Measurements from ENCODE around the gene PRDX1.
"Not testable (repeated sequence)": the region's sequence is repeated elsewhere in the genome, so short reads cannot be mapped to it uniquely, and the experiment has no call there.

The PRDX1 gene

GRCh38 chr1:45503462-45504360 is 18.0 kb downstream of the PRDX1 start:
- DNase-seq (ENCODE audit: low read depth), result no peak

DNA sequence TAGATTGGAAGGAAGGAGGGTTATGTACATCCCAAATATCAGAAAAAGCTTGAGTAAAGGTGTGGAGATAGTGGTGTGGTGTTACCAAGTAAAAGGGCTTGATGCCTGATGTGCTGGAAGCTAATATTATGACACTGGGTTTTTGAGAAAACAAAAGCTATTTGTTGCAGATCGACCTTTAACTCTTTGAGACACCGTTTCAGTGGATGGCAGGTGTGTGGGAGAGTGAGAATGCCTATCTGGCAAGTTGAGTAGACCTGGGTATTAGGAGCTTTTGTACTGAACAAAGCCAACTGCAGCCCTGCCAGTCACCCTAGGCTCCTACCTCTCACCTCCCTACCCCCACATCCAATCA is 20.2 kb downstream of the PRDX1 start:
- no peak for DNase-seq (ENCODE audit: low read depth)

GRCh38 chr1:45499415-45499769 is 22.3 kb downstream of the PRDX1 start:
- DNase-seq (ENCODE audit: low read depth), result no peak

DNA sequence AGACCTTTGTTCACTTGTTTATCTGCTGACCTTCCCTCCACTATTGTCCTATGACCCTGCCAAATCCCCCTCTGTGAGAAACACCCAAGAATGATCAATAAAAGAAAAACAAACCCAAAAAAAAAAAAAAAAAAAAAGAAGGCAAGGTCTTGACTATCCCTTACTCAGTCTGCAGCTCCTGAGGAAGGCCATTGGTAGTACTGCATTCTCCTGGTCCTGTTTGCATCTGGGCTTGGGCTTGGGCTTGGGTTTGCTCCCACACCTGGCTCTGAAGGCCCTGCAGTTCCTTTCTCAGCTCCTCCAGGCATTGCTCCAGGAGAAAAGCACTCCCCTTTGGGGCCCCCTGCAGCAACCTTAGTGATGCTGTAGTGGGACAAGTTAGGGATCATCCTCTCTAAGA is 23.4 kb downstream of the PRDX1 start:
- no peak for DNase-seq (ENCODE audit: low read depth)

DNA sequence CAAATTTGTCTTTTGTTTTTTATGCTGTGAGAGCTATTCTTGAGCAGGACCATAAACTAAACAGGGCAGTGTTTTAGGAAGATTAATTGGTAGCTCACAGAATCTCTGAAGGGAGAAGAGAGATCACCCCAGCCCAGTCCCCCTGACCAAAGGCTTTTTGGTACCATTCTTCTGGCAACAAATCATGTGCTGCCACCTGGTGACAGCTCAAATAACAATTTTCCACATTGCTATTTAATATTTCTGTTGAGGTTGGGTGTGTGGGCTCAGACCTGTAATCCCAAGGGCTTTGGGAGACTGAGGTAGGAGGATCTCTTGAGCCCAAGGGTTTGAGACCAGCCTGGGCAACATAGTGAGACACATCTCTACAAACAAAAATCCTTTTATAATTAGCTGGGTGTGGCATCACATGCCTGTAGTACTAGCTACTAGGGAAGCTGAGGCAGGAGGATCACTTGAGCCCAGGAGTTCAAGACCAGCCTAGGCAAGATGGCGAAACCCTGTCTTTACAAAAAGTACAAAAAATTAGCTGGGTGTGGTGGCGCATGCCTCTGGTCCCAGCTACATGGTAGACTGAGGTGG is 28.5 kb downstream of the PRDX1 start:
- DNase-seq (ENCODE audit: low read depth), result peak; percentile 43

DNA sequence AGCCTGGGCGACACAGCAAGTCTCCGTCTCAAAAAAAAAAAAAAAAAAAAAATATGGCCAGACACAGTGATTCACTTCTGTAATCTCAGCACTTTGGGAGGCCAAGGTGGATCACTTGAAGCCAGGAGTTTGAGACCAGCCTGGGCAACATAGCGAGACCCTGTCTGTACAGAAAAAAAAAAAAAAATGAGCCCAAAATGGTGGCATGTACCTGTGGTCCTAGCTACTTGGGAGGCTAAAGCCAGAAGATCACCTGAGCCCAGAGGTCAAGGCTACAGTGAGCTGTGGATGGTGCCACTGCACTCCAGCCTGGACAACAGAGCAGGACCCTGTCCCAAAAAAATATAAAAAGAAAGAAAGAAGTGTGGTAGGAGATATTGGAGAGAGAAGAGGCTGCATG is 29.0 kb downstream of the PRDX1 start:
- DNase-seq (ENCODE audit: low read depth), result no peak

GRCh38 chr1:45491487-45492260 is 30.0 kb downstream of the PRDX1 start:
- no peak for DNase-seq (ENCODE audit: low read depth)

- peak; percentile 92 for DNase-seq (ENCODE audit: low read depth)
Observed at GRCh38 chr1:45490626-45491486, 30.8 kb downstream of the PRDX1 start, which contains the start of gene TESK2. Gene TESK2, minus strand, starts transcription at chr1:45491163. Its CDS starts 33,378 bp downstream, at chr1:45457785.

DNA sequence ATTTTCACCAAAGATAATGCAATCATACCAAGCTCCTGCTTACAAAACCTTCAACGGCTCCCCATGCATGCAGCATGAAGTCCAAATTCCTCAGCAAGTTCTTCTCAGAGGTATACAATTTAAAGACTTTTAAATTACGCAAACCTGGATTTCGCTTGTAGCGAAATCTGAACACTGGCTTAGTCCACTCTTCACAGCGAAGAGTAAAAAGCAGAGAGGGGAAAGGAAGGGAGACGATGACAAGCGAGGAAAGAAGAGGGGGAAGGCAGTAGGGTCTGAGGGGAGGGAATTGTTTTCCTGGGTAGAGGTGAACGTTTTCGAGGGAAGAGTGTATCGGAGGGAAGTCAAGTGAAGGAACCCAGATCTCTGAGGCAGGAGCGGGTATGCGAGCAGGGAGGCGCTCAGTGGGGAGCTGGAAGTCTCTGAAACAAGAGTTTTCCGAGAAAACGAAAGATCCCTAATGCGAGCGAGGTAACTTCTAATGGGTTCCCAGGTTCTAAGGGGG is 31.5 kb downstream of the PRDX1 start:
- DNase-seq (ENCODE audit: low read depth), result no peak

- not testable (repeated sequence) for DNase-seq (ENCODE audit: low read depth)
Observed at GRCh38 chr1:45489379-45489778, 32.3 kb downstream of the PRDX1 start.

DNA sequence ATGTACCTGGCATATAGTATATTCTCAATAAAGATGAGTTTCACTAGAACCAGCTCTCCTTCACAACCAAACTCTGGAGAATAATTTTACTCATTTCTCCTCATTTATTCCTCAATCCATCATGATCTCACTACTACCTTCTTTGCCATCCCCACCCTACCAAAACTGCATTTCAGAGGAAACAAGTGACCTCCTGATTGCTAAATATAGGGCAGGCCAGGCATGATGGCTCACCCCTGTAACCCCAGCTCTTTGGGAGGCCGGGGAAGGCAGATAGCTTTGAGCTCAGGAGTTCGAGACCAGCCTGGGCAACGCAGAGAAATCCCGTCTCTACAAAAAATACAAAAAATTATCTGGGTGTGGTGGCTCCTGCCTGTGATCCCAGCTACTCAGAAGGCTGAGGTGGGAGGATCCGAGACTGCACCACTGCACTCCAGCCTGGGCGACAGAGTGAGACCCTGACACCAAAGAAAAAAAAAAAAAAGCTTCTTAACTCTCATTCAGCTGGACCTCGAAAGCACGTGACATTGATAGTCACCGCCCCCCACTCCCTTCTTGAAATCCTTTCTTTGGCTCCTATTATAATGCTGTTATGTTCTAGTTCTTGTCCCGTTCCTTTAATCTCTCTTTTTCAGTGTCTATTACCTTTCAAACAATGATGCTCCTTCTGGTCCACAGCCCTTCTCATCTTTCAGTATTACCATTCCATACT is 32.9 kb downstream of the PRDX1 start:
- DNase-seq (ENCODE audit: low read depth), result no peak

DNA sequence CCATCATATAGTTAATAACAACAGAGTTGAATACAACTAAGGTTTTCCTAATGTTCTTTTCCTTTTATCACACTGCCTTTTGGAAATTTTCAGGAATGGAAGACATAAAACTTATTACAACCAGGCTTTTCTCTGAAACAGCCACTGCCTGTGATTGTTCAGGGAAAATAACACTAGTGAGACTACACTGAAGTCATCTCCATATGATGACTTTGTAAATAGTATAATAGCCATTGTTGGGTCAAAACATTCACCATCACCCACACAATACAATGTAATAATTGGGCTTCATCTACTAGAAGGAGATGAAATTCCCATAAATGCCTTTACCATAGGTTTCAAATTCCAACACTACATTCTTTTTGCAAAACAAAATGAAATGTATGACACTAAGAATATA is 35.7 kb downstream of the PRDX1 start:
- DNase-seq (ENCODE audit: low read depth), result no peak

DNA sequence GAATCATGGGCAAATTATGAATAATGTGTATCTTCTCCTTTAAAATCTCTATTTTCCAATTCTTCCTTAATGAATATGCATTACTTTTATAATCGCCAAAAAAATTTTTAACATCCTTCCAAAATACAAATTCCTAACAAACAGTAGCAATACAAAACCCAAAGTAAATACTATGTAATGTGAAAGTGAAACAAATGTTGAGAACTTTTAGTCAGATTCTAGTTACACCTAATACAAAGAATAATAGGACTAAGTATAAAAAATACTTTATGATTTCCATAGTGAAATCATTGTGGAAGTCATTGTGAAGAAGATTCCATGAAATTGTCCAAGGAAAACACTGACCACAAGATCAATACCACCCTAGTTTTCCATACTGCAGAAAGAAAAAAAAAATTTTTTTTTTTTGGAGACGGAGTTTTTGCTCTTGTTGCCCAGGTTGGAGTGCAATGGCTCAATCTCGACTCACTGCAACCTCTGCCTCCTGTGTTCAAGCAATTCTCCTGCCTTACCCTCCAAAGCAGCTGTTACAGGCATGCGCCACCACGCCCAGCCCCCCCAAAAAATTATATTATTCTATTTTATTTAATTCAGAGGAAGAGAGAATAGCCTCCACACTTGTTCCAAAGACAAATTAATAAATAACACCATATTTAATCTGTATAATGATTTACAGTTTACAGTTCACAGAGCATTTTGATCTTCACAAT is 42.5 kb downstream of the PRDX1 start:
- no peak for DNase-seq (ENCODE audit: low read depth)

GRCh38 chr1:45478121-45478814 is 43.4 kb downstream of the PRDX1 start:
- no peak for DNase-seq (ENCODE audit: low read depth)

GRCh38 chr1:45477646-45478045 is 44.0 kb downstream of the PRDX1 start:
- no peak for DNase-seq (ENCODE audit: low read depth)

DNA sequence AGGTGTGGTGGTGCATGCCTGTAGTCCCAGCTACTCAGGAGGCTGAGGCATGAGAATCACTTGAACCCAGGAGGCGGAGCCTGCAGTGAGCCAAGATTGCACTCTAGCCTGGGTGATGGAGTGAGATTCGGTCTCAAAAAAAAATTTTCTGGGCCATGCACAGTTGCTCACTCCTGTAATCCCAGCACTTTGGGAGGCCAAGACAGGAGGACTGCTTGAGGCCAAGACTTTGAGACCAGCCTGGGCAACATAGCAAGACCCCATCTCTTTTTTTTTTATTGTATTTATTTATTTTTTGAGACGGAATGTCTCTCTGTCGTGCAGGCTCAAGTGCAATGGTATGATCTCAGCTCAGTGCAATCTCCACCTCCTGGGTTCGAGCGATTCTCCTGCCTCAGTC is 47.5 kb downstream of the PRDX1 start:
- not testable (repeated sequence) for DNase-seq (ENCODE audit: low read depth)

- no peak for DNase-seq (ENCODE audit: low read depth)
Observed at GRCh38 chr1:45473302-45473701, 48.4 kb downstream of the PRDX1 start.

- no peak for DNase-seq (ENCODE audit: low read depth)
Observed at GRCh38 chr1:45470306-45470798, 51.3 kb downstream of the PRDX1 start.

GRCh38 chr1:45467353-45467752 is 54.3 kb downstream of the PRDX1 start:
- DNase-seq (ENCODE audit: low read depth), result not testable (repeated sequence)

DNA sequence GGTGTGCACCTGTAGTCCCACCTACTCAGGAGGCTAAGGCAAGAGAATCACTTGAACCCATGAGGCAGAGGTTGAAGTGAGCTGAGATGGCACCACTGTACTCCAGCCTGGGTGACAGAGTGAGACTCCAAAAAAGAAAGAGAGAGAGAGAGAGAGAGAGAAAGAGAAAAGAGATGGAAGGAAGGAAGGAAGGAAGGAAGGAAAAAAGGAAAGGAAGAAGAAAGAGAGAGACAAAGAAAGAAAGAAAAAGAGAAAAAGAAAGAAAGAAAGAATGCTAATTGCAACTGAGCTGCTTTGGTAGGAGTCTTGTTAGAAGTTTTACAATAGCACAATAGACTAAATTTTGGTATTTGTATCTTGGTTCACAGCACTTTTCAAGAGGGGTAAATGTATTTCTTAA is 56.4 kb downstream of the PRDX1 start:
- no peak for DNase-seq (ENCODE audit: low read depth)

Data from activated gamma-delta T cell treated with anti-CD3 and anti-CD28 coated beads, Interleukin-2, amount 50 U/mL, for 16 hours (primary cell).